Esophagus muscularis mucosa (tissue), 3 donors: ENCODE results near the gene LYPD5.

Source experiments
- CTCF ChIP-seq, 3 experiments: fragments of 200-600 bp in 2 of 3; fragments of 450-650 bp in 1 of 3; sonication (generic) in 2 of 3; IDR thresholded peaks; one replicate each; pipeline ENCODE4 v1.5.1; 2017 to 2019; ENCODE audit warnings: antibody characterized with exemption in 3 of 3, mild to moderate bottlenecking in 2 of 3, moderate library complexity in 1 of 3
- POLR2A ChIP-seq: fragments of 450-650 bp; IDR thresholded peaks from one replicate; pipeline ENCODE4 v1.6.1; 2017; ENCODE audit warnings: antibody characterized with exemption, moderate library complexity, mild to moderate bottlenecking, low read depth
- POLR2AphosphoS5 ChIP-seq, 2 donors: sonication (generic); formaldehyde crosslinking; IDR thresholded peaks; one replicate each; pipeline ENCODE4 v1.6.1; 2017; ENCODE audit warnings: antibody characterized with exemption in 2 of 2

- no peak for TF ChIP-seq CTCF (IDR thresholded peaks at IDR 0.05)
- peak; percentile 21 to 61 for TF ChIP-seq POLR2AphosphoS5 (IDR thresholded peaks at IDR 0.05)
- TF ChIP-seq POLR2A = no peak
These were observed 18.0 kb upstream of the LYPD5 start for GRCh38 chr19:43820098-43820883.
